Thoracic aorta (tissue), 2 donors: ENCODE results near the gene PHF23. TPM values are rescaled to one million over a fixed set of nuclear protein-coding genes. Genes with fewer than 3 reads are reported as not detected.
A peak's percentile ranks its signal among the peaks of the same experiment; 100 is the strongest.

ENCODE experiments used
- ATAC-seq: fragments of 150-250 bp; one replicate; pipeline ENCODE4 v1.8.0; 2017; ENCODE audit warnings: low read depth; ENCODE audit not compliant: insufficient number of reproducible peaks, low FRiP score
- DNase-seq: peaks from one replicate; pipeline ENCODE4 v3.0.0-alpha.2; 2020; ENCODE audit warnings: low spot score
- H3K27ac ChIP-seq, 2 donors: fragments of 200-600 bp; sonication (generic); 1 replicate in 1 of 2; 2 replicates in 1 of 2; pipeline ENCODE4 v1.5.1; 2016; ENCODE audit warnings: mild to moderate bottlenecking in 2 of 2, moderate library complexity in 2 of 2
- H3K27me3 ChIP-seq: fragments of 200-600 bp; sonication (generic); replicated peaks from 2 replicates; pipeline ENCODE4 v1.6.0; 2016; ENCODE audit warnings: mild to moderate bottlenecking; ENCODE audit not compliant: insufficient read depth
- H3K36me3 ChIP-seq: fragments of 200-600 bp; sonication (generic); one replicate; pipeline ENCODE4 v1.5.1; 2016
- H3K4me1 ChIP-seq, 2 donors: fragments of 200-600 bp; sonication (generic); 1 replicate in 1 of 2; 2 replicates in 1 of 2; pipeline versions ENCODE4 v1.5.1 to v1.6.0; 2016; ENCODE audit warnings: low read depth in 2 of 2, mild to moderate bottlenecking in 1 of 2; ENCODE audit not compliant: control insufficient read depth in 1 of 2
- H3K4me3 ChIP-seq: fragments of 200-600 bp; sonication (generic); 2 replicates; pipeline ENCODE4 v1.5.1; 2016; ENCODE audit warnings: mild to moderate bottlenecking
- H3K9me3 ChIP-seq: fragments of 200-600 bp; sonication (generic); 2 replicates; pipeline ENCODE4 v1.5.1; 2016
- total RNA-seq, 2 donors: library from RNA; depleted of rRNA; stranded (reverse); fragments of >200 nt; gene quantifications; one replicate each; pipeline versions ENCODE4 v1.1.0 to v1.2.3, GENCODE V29; 2016
- TF ChIP-seq, protein P1 (sequence below): fragments of 200-600 bp; sonication (generic); IDR thresholded peaks from one replicate; pipeline ENCODE4 v1.5.1; 2019; ENCODE audit warnings: antibody characterized with exemption

Gene PHF23
- total RNA-seq, 2 donors from 2014 or later, result 25.1 to 44.7 TPM

DNA sequence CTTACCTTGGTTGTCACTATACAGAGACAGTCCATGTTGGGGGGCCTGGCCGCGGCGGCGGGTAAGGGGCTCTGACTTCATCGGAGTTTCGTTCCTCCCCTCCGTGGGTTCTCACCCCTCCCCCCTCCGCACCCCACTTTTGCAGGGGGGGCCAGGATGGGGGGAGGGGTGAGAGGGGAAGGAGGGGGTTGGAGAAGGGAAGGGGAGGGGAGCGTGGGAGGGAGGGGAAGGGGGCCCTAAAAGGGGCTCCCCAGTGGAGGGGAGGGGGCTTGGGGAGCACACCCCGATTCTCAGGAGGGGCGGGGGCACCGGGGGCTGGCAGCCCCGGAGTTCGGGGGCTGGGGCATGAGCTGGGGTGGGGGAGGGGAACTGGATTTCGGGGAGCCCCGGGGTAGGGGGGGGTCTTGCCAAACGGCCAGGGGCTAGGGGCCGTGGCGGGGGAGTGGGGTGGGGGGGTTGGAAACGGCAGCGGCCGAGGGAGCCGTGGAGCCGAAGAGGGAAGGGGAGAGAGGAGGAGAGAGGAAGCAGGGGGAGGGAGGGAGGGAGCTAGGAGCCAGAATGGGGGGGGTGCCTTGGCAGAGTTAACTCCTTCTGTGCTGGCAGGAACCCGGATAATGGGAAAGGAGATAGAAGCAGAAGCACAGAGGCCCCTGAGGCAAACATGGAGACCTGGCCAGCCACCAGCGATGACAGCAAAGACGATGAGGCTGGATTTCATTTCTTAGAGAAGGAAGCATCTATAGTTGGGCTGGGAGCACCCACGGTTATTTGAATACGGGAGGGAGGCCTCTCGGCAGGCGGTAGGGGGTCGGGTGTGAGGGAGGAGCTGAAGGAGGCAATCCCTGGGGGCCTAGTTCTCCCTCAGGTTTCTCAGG is 21.9 kb downstream of the PHF23 start:
- DNase-seq (no peak), ATAC-seq (no peak)
- Histone ChIP-seq H3K9me3 (no peaks in the 10 kb centered on the region), H3K4me1 (peaks cover 32 to 61% of the 10 kb centered on the region in 2 donors), H3K27ac (peak overlapping the region; percentile 65 to 89), H3K27me3 (no peaks in the 10 kb centered on the region), H3K36me3 (no peaks in the 10 kb centered on the region), H3K4me3 (peak overlapping the region; percentile 77)
- TF ChIP-seq, protein P1, sequence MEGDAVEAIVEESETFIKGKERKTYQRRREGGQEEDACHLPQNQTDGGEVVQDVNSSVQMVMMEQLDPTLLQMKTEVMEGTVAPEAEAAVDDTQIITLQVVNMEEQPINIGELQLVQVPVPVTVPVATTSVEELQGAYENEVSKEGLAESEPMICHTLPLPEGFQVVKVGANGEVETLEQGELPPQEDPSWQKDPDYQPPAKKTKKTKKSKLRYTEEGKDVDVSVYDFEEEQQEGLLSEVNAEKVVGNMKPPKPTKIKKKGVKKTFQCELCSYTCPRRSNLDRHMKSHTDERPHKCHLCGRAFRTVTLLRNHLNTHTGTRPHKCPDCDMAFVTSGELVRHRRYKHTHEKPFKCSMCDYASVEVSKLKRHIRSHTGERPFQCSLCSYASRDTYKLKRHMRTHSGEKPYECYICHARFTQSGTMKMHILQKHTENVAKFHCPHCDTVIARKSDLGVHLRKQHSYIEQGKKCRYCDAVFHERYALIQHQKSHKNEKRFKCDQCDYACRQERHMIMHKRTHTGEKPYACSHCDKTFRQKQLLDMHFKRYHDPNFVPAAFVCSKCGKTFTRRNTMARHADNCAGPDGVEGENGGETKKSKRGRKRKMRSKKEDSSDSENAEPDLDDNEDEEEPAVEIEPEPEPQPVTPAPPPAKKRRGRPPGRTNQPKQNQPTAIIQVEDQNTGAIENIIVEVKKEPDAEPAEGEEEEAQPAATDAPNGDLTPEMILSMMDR, result no peak

DNA sequence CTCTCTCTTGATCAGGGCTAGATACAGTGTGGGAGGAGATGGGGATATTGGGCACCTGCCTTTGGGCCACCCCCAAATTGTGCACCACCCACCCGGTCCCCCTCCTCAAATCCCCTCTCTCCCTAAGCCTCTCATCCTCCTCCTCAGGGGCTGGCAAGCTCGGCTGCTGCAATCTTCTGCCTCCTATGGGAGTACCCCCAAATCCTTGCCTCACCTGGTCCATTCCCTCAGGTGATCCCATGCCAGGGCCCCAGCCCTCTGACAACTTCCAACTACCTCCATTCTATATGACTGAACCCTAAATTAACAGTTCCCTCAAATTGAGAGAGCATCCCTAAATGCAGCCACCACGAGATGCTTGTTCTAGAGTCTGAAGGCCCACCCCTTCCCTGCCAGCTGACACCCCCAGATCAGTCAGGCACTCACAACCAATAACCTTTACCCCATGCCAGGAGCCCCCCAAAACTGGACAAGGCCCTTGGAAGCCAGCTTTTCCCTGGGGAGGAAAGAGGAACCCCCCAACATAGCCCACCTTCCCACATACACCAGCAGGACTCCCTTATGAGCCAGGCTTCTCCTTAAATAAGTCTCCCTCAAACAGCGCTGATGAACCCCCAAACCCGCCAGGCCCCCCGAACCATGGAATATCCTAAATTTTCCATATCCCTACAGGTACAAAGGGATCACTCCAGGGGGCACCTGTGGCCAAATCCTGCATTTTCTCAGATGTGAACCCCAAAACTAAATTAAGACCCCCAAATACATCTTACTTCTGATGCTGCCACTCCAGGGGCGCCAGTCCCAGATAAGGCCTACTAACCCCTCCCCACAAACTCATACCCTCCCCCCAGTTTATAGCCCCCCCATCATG is 22.8 kb downstream of the PHF23 start:
- H3K27me3 ChIP-seq, result no peaks in the 10 kb centered on the region
- DNase-seq (no peak), ATAC-seq (no peak)
- TF ChIP-seq, protein P1, result no peak
- H3K36me3 ChIP-seq, result no peaks in the 10 kb centered on the region
- peak overlapping the region; percentile 64 to 65 for H3K27ac ChIP-seq
- H3K4me3 ChIP-seq, result peak overlapping the region; percentile 77
- H3K4me1 ChIP-seq, result peaks cover 32 to 58% of the 10 kb centered on the region in 2 donors
- H3K9me3 ChIP-seq, result no peaks in the 10 kb centered on the region

DNA sequence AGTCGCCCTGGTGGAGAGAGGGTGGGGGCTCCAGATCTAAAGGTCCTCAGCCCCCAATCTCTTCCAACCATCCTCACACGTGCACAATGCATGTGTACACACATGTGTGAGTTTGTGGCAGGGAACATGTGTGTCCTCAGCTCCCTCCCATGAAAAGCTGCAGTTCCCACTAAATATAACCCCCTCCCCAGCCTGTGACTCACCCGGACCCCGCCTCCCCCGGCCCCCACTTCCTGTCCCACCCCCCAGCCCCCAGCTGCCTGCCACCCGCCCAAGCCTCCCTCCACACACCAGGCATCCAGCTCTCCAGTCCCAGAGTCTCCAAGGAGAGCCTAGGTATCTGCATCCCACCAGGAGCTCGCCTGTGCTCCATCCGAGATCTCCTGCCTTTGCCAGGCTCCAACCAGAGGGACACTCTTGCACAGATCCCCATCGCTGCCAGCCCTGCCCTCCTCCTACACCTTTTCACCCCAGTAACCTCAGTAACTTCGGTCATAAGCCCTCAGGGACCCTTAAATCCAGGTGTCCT is 23.5 kb downstream of the PHF23 start:
- Histone ChIP-seq H3K4me1 (peaks cover 32 to 51% of the 10 kb centered on the region in 2 donors), H3K27me3 (no peaks in the 10 kb centered on the region), H3K27ac (peak overlapping the region in 1 of 2 donors; percentile 64), H3K4me3 (peak overlapping the region; percentile 84), H3K9me3 (no peaks in the 10 kb centered on the region), H3K36me3 (no peaks in the 10 kb centered on the region)
- ATAC-seq (no peak), DNase-seq (no peak)
- TF ChIP-seq, protein P1, result no peak

DNA sequence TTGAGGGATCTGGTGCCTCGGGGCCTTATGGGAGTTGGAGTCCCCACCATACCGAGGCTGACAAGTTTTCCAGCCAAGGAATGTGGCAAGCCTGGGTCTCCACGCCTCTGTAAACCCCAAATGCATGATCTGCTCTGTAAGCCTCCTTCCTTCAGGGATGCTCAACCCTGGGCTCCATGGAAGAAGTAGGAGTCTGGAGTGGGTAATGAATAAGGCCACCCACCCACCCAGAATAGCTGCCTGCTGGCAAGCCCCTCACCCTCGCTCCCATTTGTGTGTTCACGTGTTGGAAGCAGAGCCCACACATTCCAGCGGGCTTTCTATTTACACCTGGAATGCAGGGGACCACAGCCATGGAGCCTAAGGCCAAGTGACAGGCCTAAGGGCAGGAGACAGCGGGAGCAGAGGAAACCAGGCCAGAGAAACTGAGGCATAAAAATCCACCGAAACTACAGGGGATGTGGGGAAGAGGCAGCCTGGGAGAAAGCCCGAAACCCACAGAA is 24.1 kb downstream of the PHF23 start:
- peaks cover 29 to 45% of the 10 kb centered on the region in 2 donors for H3K4me1 ChIP-seq
- no peak for DNase-seq
- TF ChIP-seq, protein P1, result no peak
- ATAC-seq, result no peak
- peak overlapping the region; percentile 84 for H3K4me3 ChIP-seq
- no peaks in the 10 kb centered on the region for H3K27me3 ChIP-seq
- no peaks in the 10 kb centered on the region for H3K9me3 ChIP-seq
- no peaks in the 10 kb centered on the region for H3K36me3 ChIP-seq
- H3K27ac ChIP-seq, result peak overlapping the region; percentile 61 to 70
